ENCODE measurements around the gene PF4V1. TPM values are rescaled to one million over a fixed set of nuclear protein-coding genes. Genes with fewer than 3 reads are reported as not detected.

Gene PF4V1
- total RNA-seq, 1 donor from 2014 or later: not detected

Other genes with a start within 250 kb of the PF4V1 start
- gene RASSF6, start 232.9 kb upstream of the PF4V1 start, total RNA-seq: not detected in 2 replicates
- 19.6 and 21.6 TPM in 2 replicates for gene CXCL8, start 112.7 kb upstream of the PF4V1 start, total RNA-seq
- not detected in 2 replicates for gene CXCL6, start 16.6 kb upstream of the PF4V1 start, total RNA-seq
- not detected in 2 replicates for gene CXCL1, start 16.1 kb downstream of the PF4V1 start, total RNA-seq
- not detected in 2 replicates for gene PF4, start 128.7 kb downstream of the PF4V1 start, total RNA-seq
- gene PPBP, start 134.9 kb downstream of the PF4V1 start, total RNA-seq: not detected in 2 replicates
- not detected in 2 replicates for gene CXCL5, start 145.4 kb downstream of the PF4V1 start, total RNA-seq
- 0.14 TPM in 1 of 2 replicates, not detected in the other for gene CXCL3, start 185.4 kb downstream of the PF4V1 start, total RNA-seq
- gene CXCL2, start 245.9 kb downstream of the PF4V1 start, total RNA-seq: not detected in 2 replicates

Data from activated T-helper 2 cell treated with anti-CD3 and anti-CD28 coated beads, Interferon-gamma antibody, Interleukin-2, Interleukin-4, amounts not matched to agents 10 μg/mL and 5 μg/mL and 100 μg/mL, durations not matched to agents 14 hours and 24 hours and 36 hours (primary cell).